ENCODE results near the gene SPACA4.

Gene SPACA4

DNA sequence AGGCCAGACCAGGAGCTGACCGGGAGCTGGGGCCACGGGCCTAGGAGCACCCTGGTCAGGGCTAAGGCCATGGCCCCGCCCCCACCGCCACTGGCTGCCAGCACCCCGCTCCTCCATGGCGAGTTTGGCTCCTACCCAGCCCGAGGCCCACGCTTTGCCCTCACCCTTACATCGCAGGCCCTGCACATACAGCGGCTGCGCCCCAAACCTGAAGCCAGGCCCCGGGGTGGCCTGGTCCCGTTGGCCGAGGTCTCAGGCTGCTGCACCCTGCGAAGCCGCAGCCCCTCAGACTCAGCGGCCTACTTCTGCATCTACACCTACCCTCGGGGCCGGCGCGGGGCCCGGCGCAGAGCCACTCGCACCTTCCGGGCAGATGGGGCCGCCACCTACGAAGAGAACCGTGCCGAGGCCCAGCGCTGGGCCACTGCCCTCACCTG, 19.4 kb downstream of the SPACA4 start:
- Histone ChIP-seq H3K9ac (ENCODE audit: low read depth, low read length, poor library complexity, severe bottlenecking) (no peak overlapping the region), H3K36me3 (ENCODE audit: insufficient read depth, low read length) (peaks cover 7% of the 10 kb centered on the region; the same call in 1 of the 2 replicates), H3K9me3 (ENCODE audit: insufficient read depth, low read depth, low read length) (no peaks in the 10 kb centered on the region), H3K4me3 (ENCODE audit: low read length, poor library complexity, severe bottlenecking) (no peak overlapping the region), H2AFZ (ENCODE audit: low read length) (no peak overlapping the region), H3K79me2 (ENCODE audit: insufficient read depth, low read length) (peaks cover 7% of the 10 kb centered on the region; the same call in 1 of the 2 replicates), H3K27me3 (ENCODE audit: insufficient read depth, low read length, poor library complexity, severe bottlenecking) (no peaks in the 10 kb centered on the region), H3K4me2 (ENCODE audit: low read depth, low read length, poor library complexity, severe bottlenecking) (no peak overlapping the region), H3K4me1 (ENCODE audit: insufficient read depth, low read length, poor library complexity, severe bottlenecking) (peaks cover 14% of the 10 kb centered on the region), H3F3A (ENCODE audit: low read depth) (no peaks in the 10 kb centered on the region), H4K20me1 (ENCODE audit: insufficient read depth, low read length, poor library complexity, severe bottlenecking) (peaks cover 4% of the 10 kb centered on the region), H3K9me2 (replicated peaks; ENCODE audit: low read depth, low read length) (no peaks in the 10 kb centered on the region)
- TF ChIP-seq EZH2phosphoT487 (IDR thresholded peaks at IDR 0.05; ENCODE audit: borderline replicate concordance) (no peak), CTCF (conservative IDR thresholded peaks at IDR 0.05; ENCODE audit: low read length) (no peak)

DNA sequence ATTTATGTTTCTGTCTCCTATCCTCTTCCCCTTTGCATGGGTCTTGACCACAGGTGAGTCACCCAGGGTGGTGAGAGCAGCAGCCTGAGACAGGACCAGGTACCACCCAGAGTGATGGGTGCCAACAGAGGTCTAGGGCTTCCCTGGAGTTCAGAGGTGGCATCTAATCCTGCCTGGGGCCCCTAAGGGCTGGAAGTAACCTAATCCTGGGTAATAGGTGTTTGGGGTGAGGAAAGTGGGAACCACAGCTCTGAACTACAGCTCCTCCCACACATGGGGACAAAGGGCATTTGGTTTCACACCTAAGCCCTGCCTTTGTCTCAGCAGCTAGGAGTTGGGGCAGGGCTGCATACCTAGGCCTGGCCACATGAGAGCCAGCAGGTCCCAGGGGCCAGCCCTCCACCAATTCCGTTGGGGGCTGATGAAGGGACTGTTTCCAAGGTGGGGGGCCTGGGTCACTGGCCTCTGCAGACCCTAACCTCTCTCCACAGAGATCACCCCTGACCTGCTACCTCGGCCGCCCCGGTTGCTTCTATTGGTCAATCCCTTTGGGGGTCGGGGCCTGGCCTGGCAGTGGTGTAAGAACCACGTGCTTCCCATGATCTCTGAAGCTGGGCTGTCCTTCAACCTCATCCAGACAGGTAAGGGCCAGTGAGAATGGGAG, 20.8 kb downstream of the SPACA4 start:
- no peak for TF ChIP-seq EZH2phosphoT487 (IDR thresholded peaks at IDR 0.05; ENCODE audit: borderline replicate concordance)
- no peak for TF ChIP-seq CTCF (conservative IDR thresholded peaks at IDR 0.05; ENCODE audit: low read length)
- no peak overlapping the region for H3K9ac ChIP-seq (ENCODE audit: low read depth, low read length, poor library complexity, severe bottlenecking)
- no peak overlapping the region for H3K4me2 ChIP-seq (ENCODE audit: low read depth, low read length, poor library complexity, severe bottlenecking)
- H3K4me3 ChIP-seq (ENCODE audit: low read length, poor library complexity, severe bottlenecking) = no peak overlapping the region
- no peaks in the 10 kb centered on the region for H3K9me2 ChIP-seq (replicated peaks; ENCODE audit: low read depth, low read length)
- peaks cover 12% of the 10 kb centered on the region; the same call in 1 of the 2 replicates for H3K36me3 ChIP-seq (ENCODE audit: insufficient read depth, low read length)
- H2AFZ ChIP-seq (ENCODE audit: low read length) = no peak overlapping the region
- H3F3A ChIP-seq (ENCODE audit: low read depth) = no peaks in the 10 kb centered on the region
- H4K20me1 ChIP-seq (ENCODE audit: insufficient read depth, low read length, poor library complexity, severe bottlenecking) = peaks cover 4% of the 10 kb centered on the region
- H3K9me3 ChIP-seq (ENCODE audit: insufficient read depth, low read depth, low read length) = no peaks in the 10 kb centered on the region
- H3K79me2 ChIP-seq (ENCODE audit: insufficient read depth, low read length) = peaks cover 2% of the 10 kb centered on the region; the same call in 1 of the 2 replicates
- H3K4me1 ChIP-seq (ENCODE audit: insufficient read depth, low read length, poor library complexity, severe bottlenecking) = peaks cover 16% of the 10 kb centered on the region
- no peaks in the 10 kb centered on the region for H3K27me3 ChIP-seq (ENCODE audit: insufficient read depth, low read length, poor library complexity, severe bottlenecking)

DNA sequence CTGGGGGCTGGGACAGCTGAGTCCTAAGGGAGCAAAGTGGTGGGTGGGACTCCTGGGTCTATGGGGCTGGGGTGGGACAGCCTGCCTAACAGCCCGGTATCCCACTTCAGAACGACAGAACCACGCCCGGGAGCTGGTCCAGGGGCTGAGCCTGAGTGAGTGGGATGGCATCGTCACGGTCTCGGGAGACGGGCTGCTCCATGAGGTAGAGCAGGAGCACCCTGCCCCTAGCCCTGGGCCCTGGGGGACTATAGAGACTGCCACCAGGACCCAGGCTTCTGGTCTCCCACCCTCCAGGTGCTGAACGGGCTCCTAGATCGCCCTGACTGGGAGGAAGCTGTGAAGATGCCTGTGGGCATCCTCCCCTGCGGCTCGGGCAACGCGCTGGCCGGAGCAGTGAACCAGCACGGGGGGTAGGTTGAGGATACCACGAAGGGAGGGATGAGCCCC, 21.3 kb downstream of the SPACA4 start:
- Histone ChIP-seq H3K4me1 (ENCODE audit: insufficient read depth, low read length, poor library complexity, severe bottlenecking) (peaks cover 21% of the 10 kb centered on the region), H3K4me2 (ENCODE audit: low read depth, low read length, poor library complexity, severe bottlenecking) (no peak overlapping the region), H3K9me2 (replicated peaks; ENCODE audit: low read depth, low read length) (no peaks in the 10 kb centered on the region), H3K9ac (ENCODE audit: low read depth, low read length, poor library complexity, severe bottlenecking) (no peak overlapping the region), H3K36me3 (ENCODE audit: insufficient read depth, low read length) (peaks cover 12% of the 10 kb centered on the region; the same call in 1 of the 2 replicates), H3K4me3 (ENCODE audit: low read length, poor library complexity, severe bottlenecking) (no peak overlapping the region), H3K9me3 (ENCODE audit: insufficient read depth, low read depth, low read length) (no peaks in the 10 kb centered on the region), H3K79me2 (ENCODE audit: insufficient read depth, low read length) (peaks cover 7% of the 10 kb centered on the region; the same call in 1 of the 2 replicates), H3F3A (ENCODE audit: low read depth) (no peaks in the 10 kb centered on the region), H2AFZ (ENCODE audit: low read length) (no peak overlapping the region), H3K27me3 (ENCODE audit: insufficient read depth, low read length, poor library complexity, severe bottlenecking) (no peaks in the 10 kb centered on the region), H4K20me1 (ENCODE audit: insufficient read depth, low read length, poor library complexity, severe bottlenecking) (peaks cover 4% of the 10 kb centered on the region)
- TF ChIP-seq CTCF (conservative IDR thresholded peaks at IDR 0.05; ENCODE audit: low read length) (no peak), EZH2phosphoT487 (IDR thresholded peaks at IDR 0.05; ENCODE audit: borderline replicate concordance) (no peak)
